Activated CD4-positive, alpha-beta T cell treated with anti-CD3 and anti-CD28 coated beads, Interleukin-2, amount 50 U/mL, for 16 hours (primary cell): Measurements from ENCODE around the gene FXYD6.

Source experiments
- DNase-seq: peaks from one replicate; pipeline ENCODE4 v3.0.0-alpha.2; 2020

Gene FXYD6

GRCh38 chr11:117842131-117842941 is 34.1 kb downstream of the FXYD6 start:
- DNase-seq, result no peak

- DNase-seq, result no peak
Measured at GRCh38 chr11:117841551-117842031, 34.9 kb downstream of the FXYD6 start.

- DNase-seq, result no peak
Measured at GRCh38 chr11:117840881-117841550, 35.4 kb downstream of the FXYD6 start.

GRCh38 chr11:117839936-117840813 is 36.3 kb downstream of the FXYD6 start:
- no peak for DNase-seq

- DNase-seq, result no peak
Measured at GRCh38 chr11:117839380-117839881, 37.0 kb downstream of the FXYD6 start.

GRCh38 chr11:117838901-117839300 is 37.6 kb downstream of the FXYD6 start:
- DNase-seq, result no peak

GRCh38 chr11:117837791-117838190 is 38.7 kb downstream of the FXYD6 start:
- no peak for DNase-seq

GRCh38 chr11:117837070-117837776 is 39.2 kb downstream of the FXYD6 start:
- DNase-seq, result no peak

GRCh38 chr11:117836077-117836960 is 40.1 kb downstream of the FXYD6 start:
- DNase-seq, result no peak

GRCh38 chr11:117835576-117835975 is 40.9 kb downstream of the FXYD6 start:
- DNase-seq, result no peak

GRCh38 chr11:117834838-117835443 is 41.5 kb downstream of the FXYD6 start:
- DNase-seq, result no peak

- no peak for DNase-seq
Measured at GRCh38 chr11:117834068-117834810, 42.2 kb downstream of the FXYD6 start.

- no peak for DNase-seq
Measured at GRCh38 chr11:117833401-117833891, 43.0 kb downstream of the FXYD6 start.

GRCh38 chr11:117832511-117832910 is 43.9 kb downstream of the FXYD6 start:
- DNase-seq, result no peak

- no peak for DNase-seq
Measured at GRCh38 chr11:117831661-117832415, 44.6 kb downstream of the FXYD6 start.

GRCh38 chr11:117830674-117831351 is 45.6 kb downstream of the FXYD6 start:
- DNase-seq, result no peak

GRCh38 chr11:117830072-117830471 is 46.4 kb downstream of the FXYD6 start:
- DNase-seq, result no peak

GRCh38 chr11:117829369-117829725 is 47.1 kb downstream of the FXYD6 start:
- DNase-seq, result no peak
